GM12878 (cell line): ENCODE results near the gene USH2A. TPM values are rescaled to one million over a fixed set of nuclear protein-coding genes. Genes with fewer than 3 reads are reported as not detected.

Experiments
- ATAC-seq: fragments of 200-7000 bp; cut with Tn5 transposase; 3 replicates; pipeline ENCODE4 v1.9.1; 2020; ENCODE audit warnings: mild to moderate bottlenecking, moderate library complexity
- BruUV-seq: library from RNA; stranded (reverse); fragments of 400-500 nt; replicated peaks from 2 replicates; lab custom pipeline; 2021; lab: Mats Ljungman, UMichigan
- CTCF ChIA-PET: fragments of 300-600 bp; sonication (Branson Sonifier 250); formaldehyde crosslinking; extraction: SDS; loops from one replicate; lab custom pipeline; 2021; ENCODE audit warnings: inconsistent platforms; lab: Yijun Ruan, JAX
- POLR2A ChIA-PET: fragments of 350-600 bp; formaldehyde crosslinking; extraction: SDS; loops from one replicate; lab custom pipeline; 2021; ENCODE audit warnings: inconsistent platforms; lab: Charles Lee
- RAD21 ChIA-PET: fragments of 300-600 bp; sonication (Branson Sonifier 250); formaldehyde crosslinking; loops from one replicate; lab custom pipeline; 2023; ENCODE audit warnings: antibody characterized with exemption; ENCODE audit not compliant: unreplicated experiment; lab: Charles Lee
- SMC1A ChIA-PET: fragments of 300-600 bp; sonication (Branson Sonifier 250); formaldehyde crosslinking; loops from one replicate; lab custom pipeline; 2023; ENCODE audit not compliant: unreplicated experiment, uncharacterized antibody; lab: Charles Lee
- DNase-seq: peaks from one replicate; pipeline ENCODE4 v3.0.0-alpha.2; 2011; ENCODE audit warnings: low read depth, low spot score
- FAIRE-seq: peaks from 3 replicates; lab custom pipeline; 2011; peaks lifted over from hg19 to GRCh38; lab: Jason Lieb, UNC
- H2AFZ ChIP-seq: 2 replicates; pipeline ENCODE4 v1.6.0; 2011; ENCODE audit warnings: low read depth, low read length, control low read depth; ENCODE audit not compliant: control insufficient read depth
- H3K27ac ChIP-seq: 2 replicates; pipeline ENCODE4 v1.5.1; 2011; ENCODE audit warnings: control low read depth; ENCODE audit not compliant: control insufficient read depth, insufficient read depth
- H3K27me3 ChIP-seq, 2 experiments: replicated peaks in 1 of 2; 2 replicates each; pipeline versions ENCODE4 v1.6.0 to v1.6.1; 2011; ENCODE audit warnings: low read length in 1 of 2; ENCODE audit not compliant: control insufficient read depth in 2 of 2, insufficient read depth in 2 of 2
- H3K36me3 ChIP-seq, 2 experiments: 2 replicates each; pipeline ENCODE4 v1.5.1; 2011; ENCODE audit warnings: low read length in 1 of 2; ENCODE audit not compliant: control insufficient read depth in 2 of 2, insufficient read depth in 2 of 2
- H3K4me1 ChIP-seq: 2 replicates; pipeline ENCODE4 v1.6.1; 2011; ENCODE audit warnings: mild to moderate bottlenecking, low read length, moderate library complexity, mixed read lengths; ENCODE audit not compliant: control insufficient read depth, insufficient read depth
- H3K4me2 ChIP-seq: 2 replicates; pipeline ENCODE4 v1.6.0; 2011; ENCODE audit warnings: control low read depth; ENCODE audit not compliant: control insufficient read depth, insufficient read depth
- H3K4me3 ChIP-seq: fragments of 200-600 bp; sonication (generic); 2 replicates; pipeline ENCODE4 v1.5.1; 2016
- H3K79me2 ChIP-seq: 2 replicates; pipeline ENCODE4 v1.6.0; 2011; ENCODE audit warnings: low read length; ENCODE audit not compliant: control insufficient read depth, insufficient read depth
- H3K9ac ChIP-seq: 2 replicates; pipeline ENCODE4 v1.8.0; 2011; ENCODE audit warnings: low read length, control low read depth, mixed read lengths; ENCODE audit not compliant: control insufficient read depth, insufficient read depth
- H3K9me3 ChIP-seq: replicated peaks from 3 replicates; pipeline ENCODE4 v1.5.1; 2011; ENCODE audit warnings: mild to moderate bottlenecking, low read length; ENCODE audit not compliant: control insufficient read depth, insufficient read depth
- H4K20me1 ChIP-seq: 2 replicates; pipeline ENCODE4 v1.6.0; 2011; ENCODE audit not compliant: control insufficient read depth, insufficient read depth
- DPF2 ChIP-seq: fragments of 450-650 bp; IDR thresholded peaks from 2 replicates; pipeline ENCODE4 v1.6.1; 2017; ENCODE audit warnings: mild to moderate bottlenecking
- MEF2B ChIP-seq: fragments of 450-650 bp; IDR thresholded peaks from 2 replicates; pipeline ENCODE4 v1.6.1; 2018; ENCODE audit warnings: mild to moderate bottlenecking, moderate library complexity; ENCODE audit not compliant: partially characterized antibody, poor library complexity, severe bottlenecking
- NR2C2 ChIP-seq: IDR thresholded peaks from 2 replicates; pipeline ENCODE4 v1.6.1; 2011; ENCODE audit warnings: borderline replicate concordance, low read depth; ENCODE audit not compliant: control insufficient read depth, insufficient read length
- ZBTB11 ChIP-seq: fragments of 450-650 bp; formaldehyde crosslinking; IDR thresholded peaks from 2 replicates; pipeline ENCODE4 v1.5.0; 2022; ENCODE audit warnings: mild to moderate bottlenecking, missing genetic modification characterization
- ZNF274 ChIP-seq: IDR thresholded peaks from one replicate; pipeline ENCODE4 v1.8.0; 2011; ENCODE audit not compliant: insufficient read length, insufficient read depth
- WGBS: methylation state at CpG from one replicate; pipeline ENCODE4 v1.1.6; 2016; ENCODE audit warnings: low lambda C conversion rate; ENCODE audit not compliant: insufficient replicate concordance, insufficient coverage; ENCODE audit errors: missing lambda C conversion rate; 5-methylcytosine and 5-hydroxymethylcytosine counted together
- in situ Hi-C: fragments of 300-500 bp; cut with MboI; formaldehyde crosslinking; loops from 9 replicates; pipeline ENCODE4 v1.14.3; 2018; ENCODE audit warnings: mixed read lengths
- intact Hi-C: fragments of 100-400 bp; cut with micrococcal nuclease; formaldehyde crosslinking; loops from one replicate; pipeline ENCODE4 v1.14.2; 2022; ENCODE audit not compliant: unreplicated experiment
- polyA plus RNA-seq, 11 experiments: library from polyadenylated mRNA; depleted of rRNA in 4 of 11; unstranded in 6 of 11; stranded (reverse) in 5 of 11; fragments of >200 nt; fragmentation: Nextera tagmentation in 4 of 11; fragmentation: Illumina TruSeq in 1 of 11; extraction: Ambion mirVana in 4 of 11; extraction: Trizol in 1 of 11; gene quantifications; 1 replicate in 1 of 11; 2 replicates in 10 of 11; pipeline versions ENCODE4 v1.2.1 to v1.2.3, GENCODE V29; 2011 to 2016; ENCODE audit warnings: inconsistent platforms in 2 of 11, missing spikeins in 2 of 11, low read depth in 1 of 11
- total RNA-seq, 4 experiments: library from RNA; depleted of rRNA in 3 of 4; stranded (reverse); fragments of >200 nt in 3 of 4; fragmentation: Illumina TruSeq in 1 of 4; extraction: Trizol in 1 of 4; gene quantifications; 2 replicates each; pipeline versions ENCODE4 v1.2.1 to v1.2.3, GENCODE V29; 2013 to 2021

USH2A gene
- total and polyA plus RNA-seq, 10 of the 15 experiments (the other 5 are each of a cell fraction or from before 2014, with no cell fraction given), result under 0.01 to 0.20 (median 0.01) TPM; not detected in 2

GRCh38 chr1:215728169-215728568, 695.1 kb downstream of the USH2A start:
- Histone ChIP-seq H3K36me3 (no peaks in the 10 kb centered on the region), H3K79me2 (no peaks in the 10 kb centered on the region), H4K20me1 (no peaks in the 10 kb centered on the region), H3K4me2 (no peak overlapping the region), H3K9ac (no peak overlapping the region), H3K4me1 (no peaks in the 10 kb centered on the region), H3K9me3 (no peaks in the 10 kb centered on the region), H3K27ac (no peak overlapping the region), H3K4me3 (no peak overlapping the region), H3K27me3 (no peaks in the 10 kb centered on the region), H2AFZ (no peak overlapping the region)
- POLR2A ChIA-PET, result no interaction called here
- 52% methylated on average over 3 of the region's 3 CpGs for WGBS
- in situ Hi-C loops (no loop called here), intact Hi-C loops (no loop called here)
- FAIRE-seq (no peak), DNase-seq (no peak), ATAC-seq (no peak)
- SMC1A ChIA-PET, result interaction anchor here (1.1 kb wide), 1 partner anchor 17 kb away, joined by 3 read pairs; no protein-coding TSS in a partner anchor
- no peak for TF ChIP-seq ZNF274
- TF ChIP-seq NR2C2, result no peak
- no peak for TF ChIP-seq DPF2
- no peak for TF ChIP-seq ZBTB11 (CRISPR knock-in tag)
- no peak for TF ChIP-seq MEF2B
- RAD21 ChIA-PET, result no interaction called here
- CTCF ChIA-PET, result no interaction called here
- BruUV-seq, result no TSS peak
